Hepatocyte (in vitro differentiated cells): ENCODE data around the gene SH2B3. TPM values are rescaled to one million over a fixed set of nuclear protein-coding genes. Genes with fewer than 3 reads are reported as not detected.

Source experiments
- DNase-seq: peaks from one replicate; pipeline ENCODE4 v3.0.0-alpha.2; 2016; ENCODE audit warnings: low spot score
- H2AFZ ChIP-seq: fragments of 200-600 bp; sonication (generic); 2 replicates; pipeline ENCODE4 v1.6.0; 2016; ENCODE audit warnings: antibody characterized with exemption, mild to moderate bottlenecking
- H3K27ac ChIP-seq: fragments of 200-600 bp; sonication (generic); 2 replicates; pipeline ENCODE4 v1.5.1; 2016; ENCODE audit warnings: mild to moderate bottlenecking
- H3K27me3 ChIP-seq: fragments of 200-600 bp; sonication (generic); 2 replicates; pipeline ENCODE4 v1.6.1; 2016
- H3K36me3 ChIP-seq: fragments of 200-600 bp; sonication (generic); replicated peaks from 2 replicates; pipeline ENCODE4 v1.5.1; 2016; ENCODE audit warnings: low read depth; ENCODE audit not compliant: insufficient read depth
- H3K4me1 ChIP-seq: fragments of 200-600 bp; sonication (generic); 2 replicates; pipeline ENCODE4 v1.5.1; 2016; ENCODE audit warnings: mild to moderate bottlenecking, moderate library complexity; ENCODE audit not compliant: insufficient read depth
- H3K4me2 ChIP-seq: fragments of 200-600 bp; sonication (generic); 2 replicates; pipeline ENCODE4 v1.6.0; 2016
- H3K4me3 ChIP-seq: fragments of 200-600 bp; sonication (generic); 2 replicates; pipeline ENCODE4 v1.5.1; 2016; ENCODE audit warnings: mild to moderate bottlenecking
- H3K79me2 ChIP-seq: fragments of 200-600 bp; sonication (generic); 2 replicates; pipeline ENCODE4 v1.6.0; 2017; ENCODE audit warnings: mild to moderate bottlenecking
- H3K9me2 ChIP-seq: fragments of 200-600 bp; sonication (generic); replicated peaks from 2 replicates; pipeline ENCODE4 v1.6.0; 2017; ENCODE audit warnings: mild to moderate bottlenecking; ENCODE audit not compliant: insufficient read depth
- H3K9me3 ChIP-seq: fragments of 200-600 bp; sonication (generic); 2 replicates; pipeline ENCODE4 v1.5.1; 2016; ENCODE audit warnings: low read depth, mild to moderate bottlenecking
- H4K20me1 ChIP-seq: fragments of 200-600 bp; sonication (generic); 2 replicates; pipeline ENCODE4 v1.6.0; 2016; ENCODE audit warnings: mild to moderate bottlenecking; ENCODE audit not compliant: insufficient read depth, poor library complexity, severe bottlenecking
- CTCF ChIP-seq: fragments of 200-600 bp; sonication (generic); IDR thresholded peaks from 2 replicates; pipeline ENCODE4 v1.5.1; 2016; ENCODE audit warnings: antibody characterized with exemption, mild to moderate bottlenecking; ENCODE audit not compliant: poor library complexity
- EZH2 ChIP-seq: fragments of 200-600 bp; sonication (generic); IDR thresholded peaks from 2 replicates; pipeline ENCODE4 v1.6.1; 2016; ENCODE audit warnings: antibody characterized with exemption, mild to moderate bottlenecking, borderline replicate concordance
- EZH2phosphoT487 ChIP-seq: fragments of 200-600 bp; sonication (generic); IDR thresholded peaks from one replicate; pipeline ENCODE4 v1.6.1; 2018; ENCODE audit warnings: antibody characterized with exemption, mild to moderate bottlenecking, low read depth, moderate library complexity; ENCODE audit not compliant: unreplicated experiment, severe bottlenecking
- WGBS: methylation state at CpG from one replicate; pipeline ENCODE4 v1.1.6; 2016; ENCODE audit warnings: low lambda C conversion rate; ENCODE audit errors: missing lambda C conversion rate; 5-methylcytosine and 5-hydroxymethylcytosine counted together
- polyA plus RNA-seq: library from polyadenylated mRNA; unstranded; fragments of >200 nt; fragmentation: Nextera tagmentation; extraction: Ambion mirVana; gene quantifications from 2 replicates; pipeline ENCODE4 v1.2.1, GENCODE V29; 2016
- total RNA-seq: library from RNA; depleted of rRNA; stranded (reverse); fragments of >200 nt; gene quantifications from 2 replicates; pipeline ENCODE4 v1.2.3, GENCODE V29; 2014

SH2B3 gene
- total and polyA plus RNA-seq, 2 experiments from 2014 or later: 5.3 to 5.5 TPM

- H4K20me1 ChIP-seq: no peaks in the 10 kb centered on the region
- no peak for DNase-seq
- H3K4me2 ChIP-seq: no peak overlapping the region
- H3K4me1 ChIP-seq: no peaks in the 10 kb centered on the region
- H3K79me2 ChIP-seq: peaks cover 3% of the 10 kb centered on the region
- H3K27ac ChIP-seq: no peak overlapping the region
- H3K4me3 ChIP-seq: no peak overlapping the region
- H3K27me3 ChIP-seq: no peaks in the 10 kb centered on the region
- TF ChIP-seq CTCF: no peak
- no peak for TF ChIP-seq EZH2
- TF ChIP-seq EZH2phosphoT487: no peak
- no peaks in the 10 kb centered on the region for H3K9me3 ChIP-seq
- H3K9me2 ChIP-seq: no peaks in the 10 kb centered on the region
- 93% methylated on average over 11 of the region's 11 CpGs for WGBS
- H3K36me3 ChIP-seq: no peaks in the 10 kb centered on the region
- no peak overlapping the region for H2AFZ ChIP-seq
Observed at GRCh38 chr12:111454716-111455447, 49.2 kb downstream of the SH2B3 start.

- Histone ChIP-seq H3K27ac (no peak overlapping the region), H2AFZ (no peak overlapping the region), H3K4me1 (no peaks in the 10 kb centered on the region), H3K9me2 (no peaks in the 10 kb centered on the region), H3K79me2 (no peaks in the 10 kb centered on the region), H4K20me1 (no peaks in the 10 kb centered on the region), H3K4me2 (no peak overlapping the region), H3K27me3 (no peaks in the 10 kb centered on the region), H3K36me3 (no peaks in the 10 kb centered on the region), H3K9me3 (no peaks in the 10 kb centered on the region), H3K4me3 (no peak overlapping the region)
- TF ChIP-seq EZH2phosphoT487 (no peak), EZH2 (no peak), CTCF (no peak)
- WGBS: 94% methylated on average over 15 of the region's 15 CpGs
- no peak for DNase-seq
Observed at GRCh38 chr12:111455448-111456320, 50.0 kb downstream of the SH2B3 start.

- DNase-seq: no peak
Observed at GRCh38 chr12:111457071-111457470, 51.3 kb downstream of the SH2B3 start.

More at GRCh38 chr12:111457071-111457470, 51.3 kb downstream of the SH2B3 start:
- Histone ChIP-seq H2AFZ (no peak overlapping the region), H3K36me3 (no peaks in the 10 kb centered on the region), H3K79me2 (peaks cover 3% of the 10 kb centered on the region), H4K20me1 (no peaks in the 10 kb centered on the region), H3K4me3 (no peak overlapping the region), H3K4me1 (peaks cover 2% of the 10 kb centered on the region), H3K9me2 (no peaks in the 10 kb centered on the region), H3K27ac (no peak overlapping the region), H3K27me3 (no peaks in the 10 kb centered on the region), H3K9me3 (no peaks in the 10 kb centered on the region), H3K4me2 (no peak overlapping the region)
- no peak for TF ChIP-seq EZH2
- no peak for TF ChIP-seq CTCF
- no peak for TF ChIP-seq EZH2phosphoT487
- 91% methylated on average over 9 of the region's 9 CpGs for WGBS
